OCI-LY3 (cell line): Measurements from ENCODE around the gene LEMD2.

ENCODE experiments used
- H2AFZ ChIP-seq: fragments of 200-600, 300-600 bp; shearing (Covaris generic); 2 replicates; pipeline ENCODE4 v1.6.0; 2014; ENCODE audit warnings: antibody characterized with exemption, low read depth, low read length
- H3K27ac ChIP-seq: fragments of 200-600, 300-600 bp; sonication (generic); 2 replicates; pipeline ENCODE4 v1.5.1; 2014; ENCODE audit warnings: mild to moderate bottlenecking, low read length, moderate library complexity, mixed read lengths
- H3K27me3 ChIP-seq: fragments of 200-600, 300-600 bp; sonication (generic); 2 replicates; pipeline ENCODE4 v1.6.1; 2014; ENCODE audit warnings: low read depth, low read length, mixed read lengths
- H3K36me3 ChIP-seq: fragments of 200-600, 300-600 bp; sonication (generic); replicated peaks from 2 replicates; pipeline ENCODE3; 2014; ENCODE audit warnings: low read depth, low read length, mixed read lengths
- H3K4me1 ChIP-seq: fragments of 300-600, 200-600 bp; sonication (generic); 2 replicates; pipeline ENCODE4 v1.6.1; 2014; ENCODE audit warnings: low read length, mixed read lengths
- H3K4me2 ChIP-seq: fragments of 200-600, 300-600 bp; sonication (generic); 2 replicates; pipeline ENCODE4 v1.6.1; 2014; ENCODE audit warnings: low read length, mixed read lengths
- H3K4me3 ChIP-seq: fragments of 300-600, 200-600 bp; sonication (generic); 2 replicates; pipeline ENCODE4 v1.5.1; 2014; ENCODE audit warnings: antibody characterized with exemption, mild to moderate bottlenecking, low read length, moderate library complexity
- H3K79me2 ChIP-seq: fragments of 300-600, 200-600 bp; shearing (Covaris generic); 2 replicates; pipeline ENCODE4 v1.6.1; 2014; ENCODE audit warnings: mild to moderate bottlenecking, low read length, mixed read lengths
- H3K9ac ChIP-seq: fragments of 300-600, 200-600 bp; shearing (Covaris generic); 2 replicates; pipeline ENCODE4 v1.6.0; 2014; ENCODE audit warnings: mild to moderate bottlenecking, low read length, moderate library complexity
- H3K9me3 ChIP-seq: fragments of 200-600, 300-600 bp; shearing (Covaris generic); 2 replicates; pipeline ENCODE4 v1.6.1; 2014; ENCODE audit warnings: low read length, mixed read lengths; ENCODE audit not compliant: insufficient read depth
- H4K20me1 ChIP-seq: fragments of 200-600, 300-600 bp; sonication (generic); 2 replicates; pipeline ENCODE4 v1.6.1; 2016; ENCODE audit warnings: low read length, mixed read lengths; ENCODE audit not compliant: insufficient read depth
- EZH2phosphoT487 ChIP-seq: fragments of 200-600 bp; shearing (Covaris generic); IDR thresholded peaks from 2 replicates; pipeline ENCODE4 v1.6.1; 2018; ENCODE audit warnings: antibody characterized with exemption, mixed run types, low read depth
- TF ChIP-seq, protein P1 (sequence below): fragments of 200-600, 300-600 bp; sonication (generic); IDR thresholded peaks from 2 replicates; pipeline ENCODE4 v1.5.1; 2014; ENCODE audit warnings: antibody characterized with exemption, low read length, low read depth

The LEMD2 gene

DNA sequence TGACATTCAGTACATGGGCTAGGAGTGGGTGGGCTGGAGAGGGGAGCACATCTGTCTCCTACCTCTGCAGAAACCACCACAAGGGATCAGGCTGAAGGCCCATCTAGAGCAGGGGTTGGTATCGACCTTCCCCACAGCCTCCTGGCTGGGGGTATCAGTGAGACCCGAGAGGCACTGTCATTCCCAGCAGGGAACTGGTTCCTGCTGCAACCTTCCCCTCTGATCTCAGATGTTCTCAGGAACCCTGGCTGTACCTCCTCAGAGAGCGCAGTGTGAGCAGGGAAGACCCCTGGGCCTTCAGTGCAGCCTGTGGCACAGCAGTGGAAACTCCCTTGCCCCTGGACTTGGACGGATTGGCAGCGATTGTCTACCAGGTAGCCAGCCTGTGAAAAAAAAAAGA is 50.1 kb downstream of the LEMD2 start:
- Histone ChIP-seq H3K4me2 (no peak overlapping the region), H3K4me1 (peaks cover 9% of the 10 kb centered on the region), H3K9me3 (no peaks in the 10 kb centered on the region), H2AFZ (no peak overlapping the region), H3K4me3 (no peak overlapping the region), H3K27ac (no peak overlapping the region), H3K79me2 (no peaks in the 10 kb centered on the region), H3K27me3 (peaks cover 18% of the 10 kb centered on the region), H3K36me3 (no peaks in the 10 kb centered on the region), H3K9ac (no peak overlapping the region), H4K20me1 (no peaks in the 10 kb centered on the region)
- TF ChIP-seq EZH2phosphoT487: no peak
- TF ChIP-seq, protein P1, sequence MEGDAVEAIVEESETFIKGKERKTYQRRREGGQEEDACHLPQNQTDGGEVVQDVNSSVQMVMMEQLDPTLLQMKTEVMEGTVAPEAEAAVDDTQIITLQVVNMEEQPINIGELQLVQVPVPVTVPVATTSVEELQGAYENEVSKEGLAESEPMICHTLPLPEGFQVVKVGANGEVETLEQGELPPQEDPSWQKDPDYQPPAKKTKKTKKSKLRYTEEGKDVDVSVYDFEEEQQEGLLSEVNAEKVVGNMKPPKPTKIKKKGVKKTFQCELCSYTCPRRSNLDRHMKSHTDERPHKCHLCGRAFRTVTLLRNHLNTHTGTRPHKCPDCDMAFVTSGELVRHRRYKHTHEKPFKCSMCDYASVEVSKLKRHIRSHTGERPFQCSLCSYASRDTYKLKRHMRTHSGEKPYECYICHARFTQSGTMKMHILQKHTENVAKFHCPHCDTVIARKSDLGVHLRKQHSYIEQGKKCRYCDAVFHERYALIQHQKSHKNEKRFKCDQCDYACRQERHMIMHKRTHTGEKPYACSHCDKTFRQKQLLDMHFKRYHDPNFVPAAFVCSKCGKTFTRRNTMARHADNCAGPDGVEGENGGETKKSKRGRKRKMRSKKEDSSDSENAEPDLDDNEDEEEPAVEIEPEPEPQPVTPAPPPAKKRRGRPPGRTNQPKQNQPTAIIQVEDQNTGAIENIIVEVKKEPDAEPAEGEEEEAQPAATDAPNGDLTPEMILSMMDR: no peak

DNA sequence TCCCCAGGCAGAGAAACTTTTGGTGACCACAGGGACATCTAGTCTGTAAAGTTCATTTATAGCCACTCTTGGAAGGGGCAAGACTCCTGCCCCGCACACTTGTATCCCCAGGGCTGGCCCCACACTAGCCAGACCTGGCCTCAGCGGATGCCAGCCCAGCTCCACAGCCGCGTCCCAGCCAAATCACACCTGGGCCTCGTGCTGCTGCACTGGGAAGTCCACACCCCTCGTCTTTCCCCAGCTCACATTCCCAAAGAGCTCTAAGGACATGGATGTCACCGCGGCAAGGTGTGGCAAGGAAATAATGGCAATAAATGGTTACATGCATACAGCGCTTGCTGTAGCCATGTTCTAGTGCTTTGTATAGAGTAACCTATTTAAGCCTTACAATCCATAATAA is 50.8 kb downstream of the LEMD2 start:
- Histone ChIP-seq H3K36me3 (no peaks in the 10 kb centered on the region), H3K79me2 (no peaks in the 10 kb centered on the region), H3K27ac (no peak overlapping the region), H3K4me2 (no peak overlapping the region), H3K9ac (no peak overlapping the region), H3K27me3 (peaks cover 13% of the 10 kb centered on the region), H3K4me3 (no peak overlapping the region), H3K9me3 (no peaks in the 10 kb centered on the region), H2AFZ (no peak overlapping the region), H4K20me1 (no peaks in the 10 kb centered on the region), H3K4me1 (peaks cover 9% of the 10 kb centered on the region)
- TF ChIP-seq, protein P1: no peak
- TF ChIP-seq EZH2phosphoT487: no peak

DNA sequence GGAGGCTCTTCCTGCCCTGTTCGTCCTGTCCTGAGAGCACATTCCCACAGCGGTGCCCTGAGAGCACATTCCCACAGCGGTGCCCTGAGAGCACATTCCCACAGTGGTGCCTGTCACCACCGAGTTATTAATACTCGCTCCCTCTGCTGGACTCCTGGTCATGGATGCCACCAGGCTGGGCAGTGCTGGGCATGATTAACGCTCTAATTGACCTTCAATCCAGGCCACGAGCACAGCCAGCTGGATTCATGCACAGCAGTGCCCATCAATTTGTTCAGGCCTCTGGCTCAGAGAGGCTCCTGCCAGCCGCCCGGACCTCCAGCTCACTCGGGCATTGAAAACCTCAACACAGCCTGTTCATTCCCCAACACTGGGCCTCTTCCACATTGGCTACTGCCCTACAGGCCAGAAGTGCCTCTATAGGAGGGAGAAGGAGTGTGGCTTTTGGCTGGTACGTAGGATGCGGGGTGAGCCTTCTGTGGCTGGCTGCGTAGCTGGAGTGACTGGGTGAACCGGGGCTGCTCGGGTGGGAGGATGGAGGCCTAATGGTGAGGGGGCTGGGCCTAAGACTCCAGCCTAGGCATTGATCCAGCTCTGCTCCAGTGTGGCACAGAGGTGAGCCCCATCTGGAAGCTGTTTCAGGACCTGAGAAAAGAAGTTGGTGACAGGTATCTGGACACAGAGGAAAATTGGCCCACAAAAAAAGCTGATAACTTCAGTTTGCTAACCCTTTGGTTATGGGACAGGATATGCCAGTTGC is 51.5 kb downstream of the LEMD2 start:
- no peak overlapping the region for H2AFZ ChIP-seq
- H3K79me2 ChIP-seq: no peaks in the 10 kb centered on the region
- H3K4me1 ChIP-seq: peaks cover 9% of the 10 kb centered on the region
- H3K4me3 ChIP-seq: no peak overlapping the region
- no peaks in the 10 kb centered on the region for H4K20me1 ChIP-seq
- H3K4me2 ChIP-seq: no peak overlapping the region
- H3K9me3 ChIP-seq: no peaks in the 10 kb centered on the region
- TF ChIP-seq EZH2phosphoT487: no peak
- TF ChIP-seq, protein P1: no peak
- H3K9ac ChIP-seq: no peak overlapping the region
- no peak overlapping the region for H3K27ac ChIP-seq
- H3K36me3 ChIP-seq: no peaks in the 10 kb centered on the region
- peaks cover 6% of the 10 kb centered on the region for H3K27me3 ChIP-seq

DNA sequence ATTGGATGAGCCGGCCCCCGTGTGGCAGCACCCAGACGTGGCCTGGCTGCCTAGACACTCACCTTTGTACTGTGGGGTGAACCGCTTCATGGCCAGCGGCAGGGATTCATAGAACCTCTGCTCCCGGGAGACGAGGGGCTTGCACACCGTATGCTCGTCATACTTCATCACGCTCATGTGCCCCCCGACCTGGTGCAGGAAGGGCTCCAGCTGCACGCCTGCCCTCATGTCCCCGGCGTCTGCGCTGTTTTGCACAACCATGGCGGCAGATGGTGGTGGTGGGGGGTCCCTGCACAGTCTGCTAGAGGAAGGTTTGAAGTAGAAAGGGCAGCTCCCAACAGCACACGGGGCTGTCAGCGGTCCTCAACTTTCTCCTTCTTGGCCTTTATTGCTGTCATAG is 53.7 kb downstream of the LEMD2 start:
- H3K9me3 ChIP-seq: no peaks in the 10 kb centered on the region
- no peak for TF ChIP-seq EZH2phosphoT487
- TF ChIP-seq, protein P1: no peak
- H2AFZ ChIP-seq: no peak overlapping the region
- no peaks in the 10 kb centered on the region for H3K27me3 ChIP-seq
- no peak overlapping the region for H3K4me3 ChIP-seq
- H3K4me2 ChIP-seq: no peak overlapping the region
- H3K4me1 ChIP-seq: peaks cover 9% of the 10 kb centered on the region
- H3K9ac ChIP-seq: no peak overlapping the region
- no peak overlapping the region for H3K27ac ChIP-seq
- H3K36me3 ChIP-seq: no peaks in the 10 kb centered on the region
- H4K20me1 ChIP-seq: no peaks in the 10 kb centered on the region
- H3K79me2 ChIP-seq: no peaks in the 10 kb centered on the region
